ELF-1 (cell line): Measurements from ENCODE around the gene VAV3.

Source experiments
- DNase-seq: peaks from one replicate; pipeline ENCODE4 v3.0.0-alpha.2; 2016; ENCODE audit warnings: low read depth, low spot score

VAV3 gene

DNA sequence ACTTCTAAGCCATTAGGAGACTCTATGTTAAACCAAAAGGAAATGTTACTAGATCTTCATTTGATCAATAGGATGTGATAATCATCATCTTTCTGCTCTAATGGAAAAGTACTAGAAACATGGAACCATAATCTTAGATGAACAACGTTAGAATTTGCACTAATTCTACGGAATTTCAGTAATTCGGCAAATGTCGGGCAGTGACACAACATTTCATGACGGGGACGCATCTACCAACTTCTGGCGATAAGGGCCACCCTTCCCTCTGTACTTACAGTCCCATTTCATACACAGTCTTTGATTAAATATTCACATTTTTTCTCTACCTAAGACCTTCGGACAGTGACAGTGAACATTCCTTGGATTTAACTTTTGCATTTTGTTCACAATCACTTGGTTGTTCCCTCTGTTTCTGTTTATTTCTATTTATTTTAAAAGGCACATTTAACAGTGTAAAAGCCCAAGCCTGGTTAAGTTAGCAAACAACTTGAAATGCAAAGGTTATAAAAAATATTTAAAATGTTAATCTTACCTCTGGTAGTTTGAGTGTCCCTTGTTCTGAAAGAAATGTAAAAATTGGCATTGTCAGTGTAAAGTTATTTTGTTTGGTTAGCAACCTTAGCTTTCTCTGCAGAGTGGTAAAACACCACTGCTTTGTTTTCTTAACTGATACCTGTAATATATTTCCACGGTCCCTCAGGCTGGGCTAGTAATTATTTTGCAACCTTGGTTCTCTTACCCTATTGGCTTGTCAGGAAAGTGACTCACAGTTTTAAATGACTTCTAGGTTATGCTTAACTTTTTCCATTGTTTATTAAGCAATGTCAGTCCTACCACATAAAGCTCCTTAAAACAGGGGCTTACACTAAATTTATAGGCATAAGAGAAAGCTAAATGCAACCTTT, 276.9 kb downstream of the VAV3 start:
- DNase-seq = no peak

DNA sequence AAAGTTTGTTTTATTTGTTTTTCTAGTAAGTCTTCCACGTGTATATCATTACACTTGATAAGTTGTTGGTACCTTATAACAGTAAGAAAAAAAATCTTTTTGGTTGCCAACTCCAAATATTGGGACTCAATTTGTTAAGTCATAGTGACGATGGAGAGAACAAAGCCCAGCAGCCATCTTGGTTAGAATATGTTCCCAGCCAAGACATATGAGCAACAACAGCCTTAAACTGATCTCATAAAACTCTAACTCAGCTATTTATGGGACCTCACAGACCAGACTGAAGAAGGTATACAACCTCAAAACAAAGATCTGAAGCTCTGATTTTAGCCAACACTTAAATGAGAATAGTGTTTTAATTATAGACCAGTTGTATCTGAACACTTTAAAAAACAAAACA, 281.3 kb downstream of the VAV3 start:
- DNase-seq = no peak

DNA sequence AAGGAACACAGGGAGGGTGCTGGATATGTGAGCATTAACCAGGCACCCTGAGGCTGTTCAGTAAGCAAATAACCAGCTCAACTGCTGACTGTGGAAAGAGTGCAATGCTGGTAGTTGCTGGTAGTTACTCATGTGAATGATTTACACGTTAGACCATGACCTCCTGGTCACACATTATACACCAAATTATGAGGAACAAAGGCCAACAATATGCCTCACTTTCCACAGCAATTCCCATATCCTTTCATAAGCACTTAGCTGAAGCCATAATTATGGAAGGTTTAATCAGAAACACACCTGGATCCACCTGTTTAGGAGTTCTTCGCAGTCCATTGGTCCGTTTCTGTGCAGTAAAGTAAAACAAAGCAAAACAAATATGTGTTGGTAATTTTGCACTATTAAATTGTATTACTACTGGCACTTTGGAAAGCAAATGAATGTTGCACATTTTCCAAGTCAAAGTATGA, 281.8 kb downstream of the VAV3 start:
- DNase-seq = no peak

DNA sequence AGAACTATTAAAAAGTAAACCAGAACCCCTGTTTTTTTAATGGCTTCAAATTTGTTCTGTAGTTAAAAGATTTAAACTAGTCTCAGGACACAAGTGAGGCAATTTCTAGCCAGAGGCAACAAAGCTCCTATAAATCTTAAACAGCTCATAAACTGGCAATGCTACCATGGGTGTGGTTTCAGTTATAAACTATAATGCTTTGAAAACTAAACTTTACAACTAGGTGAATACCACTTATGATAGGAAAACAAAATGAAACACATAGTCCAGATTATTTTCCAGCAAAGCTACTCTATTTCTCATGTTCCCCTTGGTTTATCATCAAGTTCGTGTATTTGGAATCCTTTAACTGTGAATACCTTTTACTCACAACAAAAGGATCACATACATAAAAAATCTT, 282.5 kb downstream of the VAV3 start:
- no peak for DNase-seq

DNA sequence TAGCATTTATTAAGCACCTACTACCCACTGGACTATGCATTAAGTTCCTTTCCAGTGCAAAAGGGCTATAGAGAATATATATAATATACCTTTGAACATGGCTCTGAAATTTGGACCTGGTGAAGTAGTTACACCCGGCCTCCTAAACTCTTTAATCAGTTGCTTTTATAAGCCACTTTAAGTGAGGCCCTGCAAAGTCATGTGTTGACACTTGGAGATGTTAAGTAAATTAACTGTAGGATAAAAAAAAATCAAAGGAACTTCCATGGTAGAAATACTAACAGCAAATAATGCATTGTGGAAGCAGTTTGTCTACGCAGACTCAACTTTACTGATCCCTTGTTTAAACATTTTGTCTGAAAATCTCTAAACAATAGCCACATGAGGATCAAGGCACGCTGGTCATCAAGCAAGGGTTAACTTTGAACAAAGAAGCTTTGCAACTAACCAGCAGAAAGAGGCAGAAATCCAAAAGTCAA, 283.9 kb downstream of the VAV3 start:
- DNase-seq = no peak

DNA sequence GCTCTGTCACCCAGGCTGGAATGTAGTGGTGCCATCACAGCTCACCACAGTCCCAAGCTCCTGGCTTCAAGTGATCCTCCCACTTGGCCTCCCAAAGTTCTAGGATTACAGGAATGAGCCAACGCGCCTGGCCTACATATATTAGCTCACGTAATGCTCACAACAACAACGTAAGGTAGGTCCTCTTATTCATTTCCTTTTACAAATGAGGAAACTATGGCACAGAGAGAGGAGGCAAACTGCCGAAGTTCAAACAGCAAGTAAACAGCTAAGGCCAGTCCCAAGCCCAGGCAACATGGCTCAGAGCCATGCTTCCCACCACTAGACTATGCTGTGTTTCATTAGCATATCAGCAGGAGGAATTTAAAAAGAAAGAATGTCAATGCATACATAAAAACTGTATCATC, 284.4 kb downstream of the VAV3 start:
- DNase-seq = no peak

DNA sequence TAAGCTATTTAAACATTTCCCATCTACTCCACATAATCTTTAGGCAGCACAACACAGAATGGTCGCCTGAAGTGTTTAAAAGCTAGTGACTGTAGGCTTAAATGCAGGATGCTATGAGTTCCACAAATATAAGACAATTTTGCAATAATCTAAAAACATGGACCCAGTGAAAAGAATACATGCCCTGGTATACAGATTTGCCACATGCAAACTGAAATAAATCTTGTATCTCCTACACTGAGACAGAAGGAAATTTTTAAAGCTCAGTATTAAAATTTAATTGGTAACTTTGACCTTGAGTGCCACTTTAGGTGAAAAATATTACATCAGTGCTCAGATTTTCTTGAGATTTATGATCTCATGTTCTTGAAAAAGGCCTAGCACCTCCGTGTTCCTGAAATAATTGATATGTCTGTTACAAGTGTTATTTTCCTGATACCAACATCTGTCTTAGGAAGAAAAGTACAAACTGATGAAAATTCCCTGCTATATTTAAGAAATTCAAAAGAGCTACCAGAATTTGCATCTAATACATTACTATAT, 285.5 kb downstream of the VAV3 start:
- DNase-seq = no peak

DNA sequence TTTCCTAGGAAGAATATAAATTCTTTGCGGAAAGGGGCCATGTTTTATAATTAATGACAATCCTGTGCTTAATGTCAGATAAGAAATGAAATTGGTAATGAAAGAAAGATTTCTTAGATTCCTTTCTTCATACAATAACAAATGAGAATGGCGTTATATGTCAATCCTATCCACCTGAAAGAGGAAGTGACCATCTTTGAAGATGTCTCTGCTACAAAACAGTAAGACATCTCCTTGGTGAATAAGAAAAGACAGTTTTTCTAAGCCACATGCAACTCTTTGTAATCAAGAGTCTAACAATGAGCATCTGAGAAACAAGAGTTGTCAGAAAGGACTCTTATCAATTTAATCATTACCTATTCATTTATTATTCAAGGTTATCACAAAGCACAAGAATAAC, 286.0 kb downstream of the VAV3 start:
- DNase-seq = no peak

DNA sequence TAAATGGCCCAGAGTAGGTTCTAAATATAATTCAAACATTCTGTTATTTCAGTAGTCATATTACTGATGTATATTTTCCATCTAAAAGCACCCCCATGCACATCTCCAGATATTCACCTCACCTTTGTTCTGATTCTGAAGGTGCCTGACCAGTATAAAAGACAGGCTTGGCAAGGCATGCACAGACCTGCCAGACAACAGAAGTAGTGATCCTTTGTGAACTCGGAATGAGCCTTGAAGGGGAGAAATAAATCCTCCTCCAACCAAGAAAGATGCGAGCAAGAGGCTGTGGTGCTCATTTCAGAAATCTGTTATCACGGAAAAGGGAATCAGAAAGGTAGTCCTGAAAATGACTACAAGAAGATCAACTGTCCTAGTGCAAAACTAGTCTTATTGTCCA, 287.3 kb downstream of the VAV3 start:
- DNase-seq = no peak

DNA sequence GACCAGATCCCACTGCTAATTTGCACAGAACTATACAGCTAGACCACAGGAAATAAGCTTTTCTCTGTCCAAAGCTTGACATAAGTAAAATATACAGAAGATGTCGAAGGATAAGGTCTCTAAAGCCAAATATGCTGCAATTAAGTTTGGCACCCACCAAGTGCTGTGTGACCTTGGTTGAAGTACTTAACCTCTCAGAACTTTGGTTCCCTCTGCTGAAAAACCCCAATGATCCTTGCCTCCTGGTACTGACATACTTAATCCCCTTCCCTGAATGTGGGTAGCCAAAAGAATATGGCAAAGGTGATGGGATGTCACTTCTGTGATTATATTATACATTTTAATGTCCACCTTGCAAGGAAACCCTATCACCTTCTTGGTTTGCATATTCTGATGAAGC, 290.5 kb downstream of the VAV3 start:
- DNase-seq = no peak

DNA sequence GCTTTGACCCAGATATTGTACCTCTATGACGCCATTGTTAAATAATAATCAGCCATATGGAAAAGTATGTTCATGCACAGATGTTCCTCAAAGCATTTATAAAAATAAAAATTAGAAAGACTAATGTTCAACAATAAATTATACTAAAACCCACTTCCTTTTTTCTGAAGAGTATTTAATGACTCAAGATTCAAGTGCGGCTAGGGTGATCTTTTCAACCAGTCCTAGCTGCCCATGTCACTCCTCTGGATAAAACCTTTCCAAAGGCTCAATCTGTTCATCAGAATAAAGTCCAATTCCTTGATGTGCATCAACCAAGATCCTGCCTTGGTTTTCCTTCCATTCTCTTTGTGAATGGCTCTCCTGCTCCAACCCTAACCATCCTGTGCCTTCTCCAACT, 292.0 kb downstream of the VAV3 start:
- no peak for DNase-seq

DNA sequence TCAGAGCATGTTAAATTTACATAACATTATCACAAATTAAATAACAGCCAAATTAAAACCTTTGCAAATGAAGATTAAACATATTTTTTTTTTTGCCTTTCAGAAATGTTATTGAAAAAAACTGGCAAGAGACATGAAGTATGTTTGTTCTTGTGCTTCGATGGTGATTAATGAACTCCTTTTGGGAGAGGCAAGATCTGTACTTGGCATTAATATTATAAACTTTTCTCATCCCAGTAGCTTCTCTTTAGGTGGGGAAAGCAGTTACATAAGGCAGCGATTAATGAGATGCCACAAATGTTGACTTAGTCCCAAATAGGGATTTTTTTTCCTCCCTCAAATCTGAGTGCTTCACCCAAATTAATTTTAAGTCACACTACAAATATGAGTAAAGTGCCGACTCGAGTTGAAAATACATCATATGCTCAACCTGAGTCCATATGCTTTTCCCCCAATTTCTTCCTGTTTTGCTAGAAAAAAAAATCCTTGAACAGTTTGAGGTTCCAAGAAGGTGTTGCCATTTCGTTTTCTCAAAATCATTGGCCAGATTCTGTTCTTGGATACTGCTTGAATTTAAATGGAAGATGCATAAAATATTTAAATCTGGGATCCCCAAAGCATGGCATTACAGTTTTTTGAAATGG, 294.5 kb downstream of the VAV3 start:
- DNase-seq = no peak

DNA sequence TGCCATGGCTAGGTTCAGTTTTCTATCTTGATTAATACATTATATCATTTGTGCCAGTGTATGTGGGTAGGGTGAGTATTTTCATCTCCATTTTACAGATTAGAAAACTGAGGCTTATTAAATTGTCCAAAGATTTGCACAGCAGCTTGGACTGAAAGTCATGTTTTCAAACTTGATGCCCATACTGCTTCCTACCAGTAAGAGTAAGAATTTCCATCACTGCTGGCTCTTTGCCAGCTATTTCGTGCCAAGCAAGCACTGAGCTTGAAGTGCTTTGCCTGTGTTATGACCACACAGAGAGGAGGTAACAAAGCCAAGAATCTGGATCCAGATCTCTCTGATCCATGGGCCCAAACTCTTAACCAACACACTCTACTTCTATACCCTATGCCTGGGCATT, 295.0 kb downstream of the VAV3 start:
- DNase-seq = no peak

DNA sequence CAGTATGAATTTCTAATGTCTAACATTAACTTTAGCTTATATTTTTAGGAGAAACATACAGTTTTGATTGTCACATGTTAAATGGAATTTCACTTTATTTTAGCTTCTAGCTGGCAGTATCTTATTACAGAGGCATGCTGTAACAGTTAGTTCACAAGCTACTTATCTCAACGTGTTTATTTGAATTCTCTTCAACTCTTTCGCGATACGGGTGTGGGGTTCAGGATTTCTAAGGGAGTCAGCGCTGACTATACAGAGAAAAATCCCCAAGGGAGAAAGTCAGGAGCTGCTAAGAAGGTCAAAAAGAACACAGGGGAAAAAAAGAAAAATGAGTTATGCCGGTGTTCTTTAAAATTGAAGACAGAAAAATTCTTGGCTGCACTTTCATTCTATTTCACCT, 296.2 kb downstream of the VAV3 start:
- DNase-seq = no peak

DNA sequence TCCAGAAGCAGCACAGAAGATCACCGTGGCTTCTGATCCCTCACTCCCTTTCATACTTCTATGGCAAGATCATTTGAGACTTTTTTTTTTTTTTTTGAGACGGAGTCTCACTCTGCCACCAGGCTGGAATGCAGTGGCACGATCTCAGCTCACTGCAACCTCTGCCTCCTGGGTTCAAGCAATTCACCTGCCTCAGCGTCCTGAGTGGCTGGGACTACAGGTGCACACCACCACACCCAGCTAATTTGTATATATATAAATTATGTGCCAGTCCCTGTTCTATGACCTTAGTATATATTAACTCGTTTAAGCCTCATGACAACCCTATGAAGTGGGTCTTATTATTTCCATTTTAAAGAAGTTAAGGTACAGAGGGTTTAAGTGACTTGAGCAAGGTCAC, 298.5 kb downstream of the VAV3 start:
- no peak for DNase-seq

DNA sequence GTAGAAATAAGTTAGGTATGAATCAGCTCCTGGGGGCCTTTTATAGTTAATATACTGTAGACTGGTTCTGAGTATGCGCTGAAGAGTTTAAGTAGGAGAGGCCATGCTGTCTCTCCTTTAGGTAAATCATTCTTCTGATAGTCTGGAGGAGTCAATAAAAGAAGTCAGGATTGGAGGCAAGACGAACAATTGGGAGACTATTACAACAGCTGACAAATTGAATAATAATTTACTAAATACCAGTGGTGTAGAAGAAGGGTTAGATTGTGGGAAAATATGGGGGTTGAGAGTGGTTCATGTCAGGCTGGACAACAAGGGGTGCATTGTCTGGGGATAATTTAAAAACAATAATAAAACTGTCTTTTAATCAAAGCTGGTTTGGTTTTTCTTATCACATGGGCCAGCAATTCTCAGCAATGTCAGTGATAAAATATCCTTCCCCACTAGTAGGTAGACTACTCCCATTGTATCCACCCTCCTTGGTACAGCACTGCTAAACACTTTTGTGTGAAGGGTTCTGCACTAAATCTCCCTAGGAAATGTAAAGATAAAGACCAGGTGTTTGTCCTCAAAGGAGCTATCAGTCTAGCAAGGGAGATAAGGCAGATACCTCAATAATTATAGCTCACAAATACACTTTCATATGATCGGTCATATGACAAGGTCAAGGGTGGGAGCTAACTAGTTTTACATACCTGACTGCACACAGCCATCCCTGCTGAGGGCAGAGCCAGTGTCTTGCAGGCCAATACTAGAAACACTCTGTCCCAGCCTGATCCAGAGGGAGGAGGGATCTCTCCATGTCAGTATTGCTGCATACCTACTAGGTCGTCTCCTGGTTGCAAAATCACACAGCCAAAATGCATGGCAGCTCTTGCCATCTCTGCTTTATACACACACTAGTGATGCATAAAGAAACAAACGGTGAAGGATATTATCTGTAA, 299.7 kb downstream of the VAV3 start:
- no peak for DNase-seq

DNA sequence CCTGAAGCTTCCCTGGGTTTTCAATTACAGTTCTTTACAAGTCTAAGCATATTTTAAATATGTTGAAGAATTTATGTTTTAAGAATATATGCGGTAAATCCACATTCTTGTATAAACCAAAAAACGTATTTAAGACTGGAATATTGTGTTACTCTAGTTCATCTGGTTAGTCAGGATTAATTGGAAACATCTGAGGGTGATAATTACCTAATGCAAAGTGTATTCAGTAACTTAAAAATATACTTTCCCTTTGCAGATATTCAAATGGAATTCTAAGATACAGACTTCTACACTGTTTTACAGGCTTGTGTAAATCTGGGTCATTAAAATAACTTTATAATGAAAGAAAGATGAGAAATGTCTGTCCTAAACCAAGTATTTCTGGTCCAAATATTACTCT, 302.0 kb downstream of the VAV3 start:
- no peak for DNase-seq

DNA sequence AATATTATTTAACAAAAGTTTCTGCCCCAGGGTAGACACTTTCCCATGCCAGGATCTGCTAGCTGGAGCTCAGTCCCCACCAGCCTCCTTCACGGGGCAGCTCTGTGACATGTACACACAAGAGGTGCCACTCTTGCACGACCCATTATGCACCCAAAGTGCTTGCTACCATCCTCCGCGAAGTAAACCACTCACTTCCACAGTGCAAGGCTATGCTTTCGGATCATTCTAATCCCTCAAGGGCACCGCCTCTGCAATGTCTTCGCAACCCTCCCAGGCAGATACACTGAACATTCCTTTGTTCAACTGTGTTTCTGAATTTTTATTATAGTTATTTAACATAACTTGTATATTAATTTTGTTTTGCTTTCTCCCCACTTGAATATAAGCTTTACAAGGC, 303.8 kb downstream of the VAV3 start:
- no peak for DNase-seq

DNA sequence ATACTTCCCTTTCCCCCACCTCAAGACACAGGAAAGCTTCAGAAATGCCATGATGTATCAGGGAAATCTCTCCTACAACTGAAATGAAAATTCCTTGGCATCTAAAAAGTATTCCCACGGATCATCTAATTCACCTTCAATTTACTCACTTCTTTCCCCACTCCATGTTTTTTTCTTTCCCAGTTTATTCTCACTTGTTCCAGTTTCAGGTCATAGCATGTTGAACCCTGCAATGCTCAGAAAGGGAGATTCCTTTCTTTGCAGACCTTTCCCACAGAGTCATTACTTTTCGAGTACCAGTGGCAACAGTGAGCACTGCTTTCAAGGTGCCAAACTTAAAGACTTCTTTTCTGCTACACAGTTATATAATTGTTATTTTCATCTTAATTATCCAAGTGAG, 305.0 kb downstream of the VAV3 start:
- DNase-seq = no peak

DNA sequence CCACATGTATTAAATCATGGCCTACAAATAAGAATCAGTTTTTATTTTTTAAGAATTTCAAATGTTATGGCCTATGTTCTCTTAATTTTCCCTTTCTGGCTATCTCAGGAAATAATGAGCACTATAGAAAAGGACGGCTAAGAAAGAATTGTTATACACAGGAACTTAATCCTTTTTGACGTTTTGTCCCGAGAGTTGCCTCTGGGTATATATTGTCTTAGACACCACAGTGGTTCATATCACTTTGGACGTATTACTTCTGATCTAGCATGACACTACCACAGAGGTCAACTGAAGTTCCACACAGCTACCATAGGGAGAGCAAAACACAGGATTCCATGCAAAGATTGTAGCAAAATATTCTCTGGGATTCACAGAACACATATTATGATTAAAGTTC, 307.6 kb downstream of the VAV3 start:
- no peak for DNase-seq

DNA sequence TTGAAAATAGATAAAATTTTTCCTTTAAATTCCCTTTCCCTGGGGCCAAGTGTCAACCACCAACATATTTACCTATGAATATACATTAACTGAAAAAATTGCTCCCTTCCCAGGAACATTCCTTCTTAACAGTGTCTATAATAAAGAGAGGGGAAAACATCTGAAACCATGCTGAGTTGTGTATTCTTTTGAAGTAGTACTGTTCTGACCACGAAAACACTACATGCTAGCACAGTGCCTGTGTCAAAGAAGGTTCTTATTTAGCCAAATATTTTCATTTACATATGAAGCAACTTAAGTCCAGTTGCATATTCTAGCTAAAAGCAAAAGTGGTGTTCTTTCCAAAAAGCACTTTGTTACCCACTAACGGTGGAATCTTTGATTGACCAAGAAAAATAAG, 311.2 kb downstream of the VAV3 start:
- no peak for DNase-seq

DNA sequence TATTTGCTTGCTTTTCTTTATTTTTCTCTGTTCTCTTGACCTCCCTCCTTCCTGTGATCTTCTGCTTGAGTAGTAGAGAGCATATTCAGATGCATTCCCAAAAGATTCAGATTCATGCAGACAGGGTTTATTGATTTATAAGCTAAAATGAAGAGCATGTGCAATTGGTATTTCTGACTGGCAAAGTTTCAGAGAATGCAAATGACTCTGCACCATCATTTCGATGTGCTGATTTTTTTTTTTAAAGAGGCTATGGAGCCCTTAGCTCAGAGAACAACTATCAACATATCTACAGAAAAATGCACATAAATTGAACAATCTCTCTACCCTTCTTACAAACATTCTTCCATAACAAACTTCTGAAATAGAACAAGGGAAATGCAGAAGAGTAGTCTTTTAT, 312.0 kb downstream of the VAV3 start:
- DNase-seq = no peak
